Inferior parietal cortex (tissue), 1 donor: ENCODE data around the gene NOS1AP.
A peak's percentile ranks its signal among the peaks of the same experiment; 100 is the strongest.
"Not testable (repeated sequence)": the region's sequence is repeated elsewhere in the genome, so short reads cannot be mapped to it uniquely, and the experiment has no call there.

Source experiments
- DNase-seq: peaks from one replicate; pipeline ENCODE4 v3.0.0-alpha.2; 2016; ENCODE audit errors: extremely low spot score

The NOS1AP gene

GRCh38 chr1:162192763-162193162 is 123.3 kb downstream of the NOS1AP start:
- no peak for DNase-seq

- DNase-seq, result no peak
Measured at GRCh38 chr1:162193221-162193620, 123.7 kb downstream of the NOS1AP start.

- no peak for DNase-seq
Measured at GRCh38 chr1:162193815-162194214, 124.3 kb downstream of the NOS1AP start.

GRCh38 chr1:162195567-162195966 is 126.1 kb downstream of the NOS1AP start:
- DNase-seq, result no peak

GRCh38 chr1:162196387-162196786 is 126.9 kb downstream of the NOS1AP start:
- DNase-seq, result no peak

GRCh38 chr1:162197041-162197531 is 127.6 kb downstream of the NOS1AP start:
- DNase-seq, result no peak

GRCh38 chr1:162197615-162198421 is 128.3 kb downstream of the NOS1AP start:
- DNase-seq, result no peak

GRCh38 chr1:162200096-162200847 is 130.8 kb downstream of the NOS1AP start:
- no peak for DNase-seq

- not testable (repeated sequence) for DNase-seq
Measured at GRCh38 chr1:162201062-162201461, 131.6 kb downstream of the NOS1AP start.

- no peak for DNase-seq
Measured at GRCh38 chr1:162204129-162204822, 134.8 kb downstream of the NOS1AP start.

- DNase-seq, result no peak
Measured at GRCh38 chr1:162204823-162205155, 135.3 kb downstream of the NOS1AP start.

- DNase-seq, result no peak
Measured at GRCh38 chr1:162206300-162206699, 136.8 kb downstream of the NOS1AP start.

GRCh38 chr1:162206749-162207635 is 137.5 kb downstream of the NOS1AP start:
- no peak for DNase-seq

GRCh38 chr1:162207862-162208261 is 138.4 kb downstream of the NOS1AP start:
- no peak for DNase-seq

- DNase-seq, result no peak
Measured at GRCh38 chr1:162210196-162210595, 140.7 kb downstream of the NOS1AP start.

- no peak for DNase-seq
Measured at GRCh38 chr1:162212713-162213112, 143.2 kb downstream of the NOS1AP start.

- DNase-seq, result peak; percentile 31
Measured at GRCh38 chr1:162213281-162213912, 143.9 kb downstream of the NOS1AP start.

GRCh38 chr1:162214202-162214601 is 144.7 kb downstream of the NOS1AP start:
- DNase-seq, result no peak

GRCh38 chr1:162215902-162216301 is 146.4 kb downstream of the NOS1AP start:
- no peak for DNase-seq

GRCh38 chr1:162216604-162217003 is 147.1 kb downstream of the NOS1AP start:
- no peak for DNase-seq

GRCh38 chr1:162217706-162218105 is 148.2 kb downstream of the NOS1AP start:
- no peak for DNase-seq
